Ascending aorta (tissue), 2 donors: Measurements from ENCODE around the gene MCF2L. TPM values are rescaled to one million over a fixed set of nuclear protein-coding genes. Genes with fewer than 3 reads are reported as not detected.
"Not testable (repeated sequence)": the region's sequence is repeated elsewhere in the genome, so short reads cannot be mapped to it uniquely, and the experiment has no call there.

Experiments
- DNase-seq, 2 donors: peaks; one replicate each; pipeline ENCODE4 v3.0.0-alpha.2; 2019; ENCODE audit warnings: low spot score in 2 of 2
- H3K27ac ChIP-seq, 2 donors: fragments of 200-600 bp; sonication (generic); one replicate each; pipeline ENCODE4 v1.5.1; 2016 to 2017; ENCODE audit warnings: mild to moderate bottlenecking in 1 of 2
- H3K27me3 ChIP-seq: fragments of 200-600 bp; sonication (generic); one replicate; pipeline ENCODE4 v1.5.1; 2017
- H3K36me3 ChIP-seq, 2 donors: fragments of 200-600 bp; sonication (generic); one replicate each; pipeline ENCODE4 v1.5.1; 2016
- H3K4me1 ChIP-seq, 2 donors: fragments of 200-600 bp; sonication (generic); one replicate each; pipeline ENCODE4 v1.5.1; 2016 to 2017; ENCODE audit warnings: mild to moderate bottlenecking in 1 of 2
- H3K4me3 ChIP-seq, 2 donors: fragments of 200-600 bp; sonication (generic); one replicate each; pipeline ENCODE4 v1.5.1; 2016 to 2017; ENCODE audit warnings: mild to moderate bottlenecking in 1 of 2
- H3K9me3 ChIP-seq, 2 donors: fragments of 200-600 bp; sonication (generic); one replicate each; pipeline ENCODE4 v1.5.1; 2016
- CTCF ChIP-seq, 3 experiments: fragments of 200-600 bp in 2 of 3; fragments of 450-650 bp in 1 of 3; sonication (generic) in 2 of 3; IDR thresholded peaks; one replicate each; pipeline ENCODE4 v1.5.1; 2016 to 2019; ENCODE audit warnings: antibody characterized with exemption in 3 of 3, mild to moderate bottlenecking in 1 of 3, moderate library complexity in 1 of 3
- intact Hi-C: fragments of 100-400 bp; cut with DNase I; formaldehyde crosslinking; loops from one replicate; pipeline ENCODE4 v1.15.1; 2023
- total RNA-seq: library from RNA; depleted of rRNA; stranded (reverse); fragments of >200 nt; gene quantifications from one replicate; pipeline ENCODE4 v1.1.0, GENCODE V29; 2016

The MCF2L gene
- total RNA-seq, 1 donor from 2014 or later: 112 TPM

DNA sequence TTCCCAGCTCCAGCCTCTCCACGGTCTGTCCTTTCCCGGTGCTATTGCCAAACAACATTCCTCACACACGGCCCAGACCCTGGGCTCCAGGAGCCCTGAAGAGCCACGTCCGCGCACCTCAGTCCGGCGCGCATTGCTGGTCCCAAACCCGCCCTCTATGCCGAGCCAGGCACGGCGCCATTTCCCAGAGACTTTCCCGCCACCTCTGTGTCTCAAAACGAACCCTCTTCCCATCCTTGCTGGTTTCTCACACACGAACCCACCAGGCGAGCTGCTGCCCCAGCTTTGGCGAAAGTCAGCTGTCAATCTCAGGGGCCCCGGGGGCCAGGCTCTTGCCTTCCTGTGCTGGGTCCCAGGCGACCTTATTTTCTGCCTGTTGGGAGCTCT, 108.5 kb downstream of the MCF2L start:
- no peak for DNase-seq
- TF ChIP-seq CTCF (IDR thresholded peaks at IDR 0.05): no peak
- intact Hi-C loops: no loop called here
- Histone ChIP-seq H3K9me3 (no peaks in the 10 kb centered on the region), H3K4me3 (no peak overlapping the region), H3K4me1 (no peaks in the 10 kb centered on the region), H3K36me3 (peaks cover 0 to 12% of the 10 kb centered on the region in 2 donors), H3K27ac (no peak overlapping the region), H3K27me3 (no peaks in the 10 kb centered on the region)

DNA sequence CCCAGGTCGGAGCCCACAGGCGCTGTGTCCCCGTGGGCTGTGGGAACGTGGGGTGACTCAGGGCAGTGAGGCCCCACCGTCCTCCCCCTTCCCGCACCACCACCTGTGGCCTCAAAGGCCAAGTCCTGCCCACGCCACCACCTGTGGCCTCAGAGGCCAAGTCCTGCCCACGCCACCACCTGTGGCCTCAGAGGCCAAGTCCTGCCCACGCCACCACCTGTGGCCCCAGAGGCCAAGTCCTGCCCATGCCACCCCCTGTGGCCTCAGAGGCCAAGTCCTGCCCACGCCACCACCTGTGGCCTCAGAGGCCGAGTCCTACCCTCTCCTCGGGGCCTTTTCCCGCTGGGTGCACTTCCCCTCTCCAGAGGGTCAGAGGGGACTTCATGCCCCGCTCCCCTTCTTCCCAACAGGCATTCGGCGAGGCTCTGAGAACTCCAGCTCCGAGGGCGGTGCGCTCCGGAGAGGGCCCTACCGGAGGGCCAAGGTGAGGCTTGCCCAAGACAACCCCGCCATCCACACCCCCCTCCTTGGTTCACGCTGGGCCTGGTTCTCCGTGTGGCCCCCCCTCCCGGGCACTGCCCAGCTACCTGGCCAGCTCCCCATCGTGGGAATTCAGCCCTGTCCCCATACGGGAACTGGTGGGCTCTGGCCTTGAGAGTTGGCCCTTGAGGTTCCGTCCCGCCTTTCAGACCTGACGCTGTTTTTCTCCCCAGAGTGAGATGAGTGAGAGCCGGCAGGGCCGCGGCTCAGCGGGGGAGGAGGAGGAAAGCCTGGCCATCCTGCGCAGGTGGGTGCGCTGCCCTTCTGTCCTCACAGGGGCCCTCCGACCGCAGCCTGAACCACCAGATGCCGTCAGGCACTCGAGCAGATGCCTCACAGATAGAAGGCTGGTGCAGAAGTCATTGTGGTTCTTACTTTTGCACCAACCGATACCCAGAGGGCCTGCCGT, 109.2 kb downstream of the MCF2L start:
- Histone ChIP-seq H3K4me1 (no peaks in the 10 kb centered on the region), H3K36me3 (peaks cover 0 to 12% of the 10 kb centered on the region in 2 donors), H3K27ac (no peak overlapping the region), H3K9me3 (no peaks in the 10 kb centered on the region), H3K4me3 (no peak overlapping the region), H3K27me3 (no peaks in the 10 kb centered on the region)
- TF ChIP-seq CTCF (IDR thresholded peaks at IDR 0.05): no peak
- DNase-seq: no peak
- intact Hi-C loops: no loop called here

DNA sequence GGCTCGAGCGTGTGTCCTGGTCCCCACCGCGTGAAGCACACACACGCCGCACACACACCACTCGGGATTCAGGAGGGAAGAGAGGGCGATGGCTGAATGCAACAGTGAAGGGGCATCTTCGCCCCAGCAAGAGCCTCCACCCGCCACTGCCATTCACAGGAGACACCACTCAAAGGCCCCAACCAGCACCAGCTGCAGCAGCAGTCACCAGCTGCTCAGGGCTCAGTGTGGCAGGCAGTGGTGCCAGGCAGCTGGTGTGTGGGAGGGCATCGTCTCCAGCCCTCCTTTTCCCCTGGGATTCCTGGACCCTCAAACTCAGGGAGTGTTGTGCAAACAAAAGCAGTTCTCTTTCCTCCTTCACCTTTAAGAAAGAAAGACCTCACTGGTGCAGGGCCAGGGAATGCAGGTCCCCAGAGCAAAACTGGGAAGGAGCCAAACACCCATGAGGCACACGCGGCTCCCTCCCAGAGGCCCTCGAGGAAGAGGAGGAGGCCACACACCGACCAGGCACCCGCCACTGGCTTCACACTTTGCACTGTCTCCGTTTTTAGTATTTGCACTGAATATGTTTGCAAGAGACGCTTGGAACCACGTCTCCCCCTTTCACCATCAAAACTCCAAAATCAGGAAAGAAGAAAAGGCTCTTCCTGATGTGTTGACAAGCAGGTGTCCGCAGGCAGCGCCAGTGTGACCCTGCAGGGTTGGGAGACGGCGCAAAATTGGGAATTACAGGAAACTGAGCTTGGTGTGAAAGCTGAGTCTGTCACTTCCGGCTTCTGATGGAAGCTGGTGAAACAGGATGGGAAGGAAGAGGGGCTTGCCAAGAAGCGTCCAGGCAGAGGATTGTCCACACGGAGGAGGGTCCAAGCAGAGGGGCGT, 110.1 kb downstream of the MCF2L start:
- H3K4me1 ChIP-seq: no peaks in the 10 kb centered on the region
- peaks cover 0 to 7% of the 10 kb centered on the region in 2 donors for H3K36me3 ChIP-seq
- H3K4me3 ChIP-seq: no peak overlapping the region
- H3K27ac ChIP-seq: no peak overlapping the region
- H3K27me3 ChIP-seq: no peaks in the 10 kb centered on the region
- no peaks in the 10 kb centered on the region for H3K9me3 ChIP-seq
- intact Hi-C loops: no loop called here
- DNase-seq: no peak
- no peak for TF ChIP-seq CTCF (IDR thresholded peaks at IDR 0.05)

DNA sequence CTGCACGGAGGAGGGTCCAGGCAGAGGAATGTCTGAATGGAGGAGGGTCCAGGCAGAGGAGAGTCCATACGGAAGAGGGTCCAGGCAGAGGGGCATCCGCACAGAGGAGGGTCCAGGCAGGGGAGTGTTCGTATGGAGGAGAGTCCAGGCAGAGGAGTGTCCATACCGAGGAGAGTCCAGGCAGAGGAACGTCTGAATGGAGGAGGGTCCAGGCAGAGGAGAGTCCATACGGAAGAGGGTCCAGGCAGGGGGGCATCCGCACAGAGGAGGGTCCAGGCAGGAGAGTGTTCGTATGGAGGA, 110.7 kb downstream of the MCF2L start:
- H3K27me3 ChIP-seq, H3K4me3 ChIP-seq, intact Hi-C loops, H3K4me1 ChIP-seq, H3K27ac ChIP-seq, H3K9me3 ChIP-seq, DNase-seq, H3K36me3 ChIP-seq: not testable (repeated sequence)

DNA sequence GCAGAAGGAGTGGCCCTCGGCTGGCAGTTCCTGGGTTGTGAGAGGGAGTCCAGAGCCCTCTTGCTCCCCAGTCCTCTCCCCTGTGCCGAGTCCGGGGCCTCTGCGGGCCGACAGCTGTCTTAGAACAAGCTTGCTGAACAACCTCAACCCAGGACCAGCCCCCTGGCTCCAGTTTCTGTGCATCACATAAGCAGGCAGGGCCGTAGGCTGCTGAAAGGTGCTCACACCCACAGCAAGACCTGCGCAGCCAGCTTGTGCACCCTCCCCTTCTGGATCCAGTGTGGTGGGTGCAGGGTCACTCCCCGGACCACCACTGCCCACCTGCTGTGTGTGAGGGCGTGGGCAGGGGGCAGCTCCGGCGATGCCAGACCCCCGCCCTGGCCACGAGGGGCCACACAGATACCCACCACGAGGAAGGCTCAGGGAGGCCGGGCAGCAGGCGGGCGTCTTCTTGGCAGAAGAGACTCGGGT, 111.4 kb downstream of the MCF2L start:
- DNase-seq: no peak

More for the DNA sequence above, 111.4 kb downstream of the MCF2L start:
- Histone ChIP-seq H3K27ac (no peak overlapping the region), H3K4me1 (no peaks in the 10 kb centered on the region), H3K36me3 (peaks cover 0 to 7% of the 10 kb centered on the region in 2 donors), H3K27me3 (no peaks in the 10 kb centered on the region), H3K4me3 (no peak overlapping the region), H3K9me3 (no peaks in the 10 kb centered on the region)
- TF ChIP-seq CTCF (IDR thresholded peaks at IDR 0.05): no peak
- intact Hi-C loops: no loop called here
